Lower leg skin (tissue), 3 donors: Measurements from ENCODE around the gene ARHGAP30.

Experiments
- POLR2A ChIP-seq, 2 donors: fragments of 450-650 bp; IDR thresholded peaks; one replicate each; pipeline ENCODE4 v1.6.1; 2016 to 2017; ENCODE audit warnings: antibody characterized with exemption in 2 of 2, mild to moderate bottlenecking in 1 of 2, moderate library complexity in 1 of 2
- TF ChIP-seq, protein P1 (sequence below), 3 donors: fragments of 450-650 bp; IDR thresholded peaks; one replicate each; pipeline ENCODE4 v1.5.1; 2016; ENCODE audit warnings: antibody characterized with exemption in 3 of 3, mild to moderate bottlenecking in 3 of 3, moderate library complexity in 2 of 3

DNA sequence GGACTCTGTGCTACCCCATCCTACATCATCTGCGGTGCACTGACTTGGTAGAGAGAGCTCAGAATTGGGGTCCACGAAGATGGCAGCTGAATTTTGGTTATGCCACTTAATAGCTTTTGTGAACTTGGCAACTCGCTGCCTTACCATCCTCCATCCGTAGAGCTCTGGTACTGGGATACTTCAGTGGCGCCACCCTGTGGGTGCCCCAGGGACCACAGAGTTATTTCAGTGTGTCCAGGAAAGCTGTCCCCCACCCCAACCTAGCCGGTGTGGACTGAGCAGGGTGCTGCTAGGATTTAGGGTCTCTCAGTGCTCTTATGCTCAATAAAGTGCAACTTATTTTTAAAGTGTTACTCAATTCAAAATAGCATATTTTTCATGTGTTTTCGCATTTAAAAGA lies 14.9 kb downstream of the ARHGAP30 start:
- TF ChIP-seq, protein P1, sequence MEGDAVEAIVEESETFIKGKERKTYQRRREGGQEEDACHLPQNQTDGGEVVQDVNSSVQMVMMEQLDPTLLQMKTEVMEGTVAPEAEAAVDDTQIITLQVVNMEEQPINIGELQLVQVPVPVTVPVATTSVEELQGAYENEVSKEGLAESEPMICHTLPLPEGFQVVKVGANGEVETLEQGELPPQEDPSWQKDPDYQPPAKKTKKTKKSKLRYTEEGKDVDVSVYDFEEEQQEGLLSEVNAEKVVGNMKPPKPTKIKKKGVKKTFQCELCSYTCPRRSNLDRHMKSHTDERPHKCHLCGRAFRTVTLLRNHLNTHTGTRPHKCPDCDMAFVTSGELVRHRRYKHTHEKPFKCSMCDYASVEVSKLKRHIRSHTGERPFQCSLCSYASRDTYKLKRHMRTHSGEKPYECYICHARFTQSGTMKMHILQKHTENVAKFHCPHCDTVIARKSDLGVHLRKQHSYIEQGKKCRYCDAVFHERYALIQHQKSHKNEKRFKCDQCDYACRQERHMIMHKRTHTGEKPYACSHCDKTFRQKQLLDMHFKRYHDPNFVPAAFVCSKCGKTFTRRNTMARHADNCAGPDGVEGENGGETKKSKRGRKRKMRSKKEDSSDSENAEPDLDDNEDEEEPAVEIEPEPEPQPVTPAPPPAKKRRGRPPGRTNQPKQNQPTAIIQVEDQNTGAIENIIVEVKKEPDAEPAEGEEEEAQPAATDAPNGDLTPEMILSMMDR (IDR thresholded peaks at IDR 0.05), result no peak
- no peak for TF ChIP-seq POLR2A (IDR thresholded peaks at IDR 0.05)
